Right ventricle myocardium inferior (tissue), 1 donor: ENCODE data around the gene FBH1. TPM values are rescaled to one million over a fixed set of nuclear protein-coding genes. Genes with fewer than 3 reads are reported as not detected.
"Not testable (repeated sequence)": the region's sequence is repeated elsewhere in the genome, so short reads cannot be mapped to it uniquely, and the experiment has no call there.

Source experiments
- ATAC-seq: fragments of 200-7000 bp; cut with Tn5 transposase; one replicate; pipeline ENCODE4 v1.9.1; 2020; ENCODE audit warnings: mild to moderate bottlenecking, moderate library complexity
- DNase-seq: peaks from one replicate; pipeline ENCODE4 v3.0.0; 2021; ENCODE audit errors: missing footprints
- intact Hi-C: fragments of 100-400 bp; cut with DNase I; formaldehyde crosslinking; loops from one replicate; pipeline ENCODE4 v1.11.0; 2022
- total RNA-seq: library from RNA; stranded (reverse); fragmentation: NEBNext Ultra II Directional; extraction: Animal tissue kit (Norgen Biotek cat#: 25700); gene quantifications from one replicate; pipeline ENCODE4 v1.2.1, GENCODE V29; 2021
- donor health status: DM: no; HTN: yes; CAD: no; lungs with severe emphysema.

The FBH1 gene
- total RNA-seq, 1 donor from 2014 or later: 78.1 TPM

GRCh38 chr10:5869156-5869555 is 20.9 kb upstream of the FBH1 start:
- ATAC-seq (no peak), DNase-seq (no peak)
- intact Hi-C loops: no loop called here

GRCh38 chr10:5871596-5871995 is 18.4 kb upstream of the FBH1 start:
- no peak for DNase-seq
- intact Hi-C loops: loop anchor here (5.0 kb wide), 1 partner anchor 429 kb away; no protein-coding TSS in a partner anchor
- ATAC-seq: no peak

DNA sequence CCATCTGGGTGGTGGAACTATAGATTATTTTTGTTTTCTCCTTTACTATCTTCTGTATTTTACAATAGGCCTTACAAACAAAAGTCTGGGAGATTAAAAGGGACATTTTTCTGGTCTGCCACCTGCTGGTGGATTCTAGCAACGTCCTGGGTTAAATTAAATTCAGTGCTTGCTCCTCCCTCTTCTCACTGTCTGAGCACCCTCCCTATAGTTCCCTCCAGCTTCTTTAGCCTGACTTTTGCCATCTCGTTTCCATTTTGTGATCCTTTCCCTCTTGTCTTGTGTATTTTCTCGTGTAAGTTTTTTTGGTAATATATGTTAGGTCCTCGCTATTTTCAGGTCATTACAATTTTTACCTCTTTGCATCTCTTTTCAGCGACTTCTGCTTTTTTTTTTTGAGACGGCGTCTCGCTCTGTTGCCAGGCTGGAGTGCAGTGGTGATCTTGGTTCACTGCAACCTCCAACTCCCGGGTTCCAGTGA is 16.5 kb upstream of the FBH1 start:
- DNase-seq (no peak), ATAC-seq (peak; percentile 74)
- intact Hi-C loops: loop anchor here (2.0 to 5.0 kb wide), 4 partner anchors 61 to 431 kb away; partner anchors contain the start of genes GDI2 and TASOR2

- DNase-seq (no peak), ATAC-seq (no peak)
- intact Hi-C loops: no loop called here
Measured at GRCh38 chr10:5876181-5876768, 13.8 kb upstream of the FBH1 start.

DNA sequence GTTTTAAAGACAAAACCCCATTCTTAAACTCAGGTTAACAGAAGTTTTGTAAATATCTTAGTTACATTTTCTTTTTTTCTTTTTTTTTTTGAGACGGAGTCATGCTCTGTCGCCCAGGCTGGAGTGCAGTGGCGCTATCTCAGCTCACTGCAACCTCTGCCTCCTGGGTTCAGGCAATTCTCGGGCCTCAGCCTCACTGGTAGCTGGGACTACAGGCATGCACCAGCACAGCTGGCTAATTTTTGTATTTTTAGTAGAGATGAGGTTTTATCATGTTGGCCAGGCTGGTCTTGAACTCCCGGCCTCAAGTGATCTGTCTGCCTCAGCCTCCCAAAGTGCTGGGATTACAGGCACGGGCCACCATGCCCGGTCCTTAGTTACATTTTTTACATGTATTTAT is 13.0 kb upstream of the FBH1 start:
- intact Hi-C loops, ATAC-seq, DNase-seq: not testable (repeated sequence)

- ATAC-seq: no peak
- intact Hi-C loops: no loop called here
- DNase-seq: no peak
Measured at GRCh38 chr10:5882961-5883360, 7.1 kb upstream of the FBH1 start.

DNA sequence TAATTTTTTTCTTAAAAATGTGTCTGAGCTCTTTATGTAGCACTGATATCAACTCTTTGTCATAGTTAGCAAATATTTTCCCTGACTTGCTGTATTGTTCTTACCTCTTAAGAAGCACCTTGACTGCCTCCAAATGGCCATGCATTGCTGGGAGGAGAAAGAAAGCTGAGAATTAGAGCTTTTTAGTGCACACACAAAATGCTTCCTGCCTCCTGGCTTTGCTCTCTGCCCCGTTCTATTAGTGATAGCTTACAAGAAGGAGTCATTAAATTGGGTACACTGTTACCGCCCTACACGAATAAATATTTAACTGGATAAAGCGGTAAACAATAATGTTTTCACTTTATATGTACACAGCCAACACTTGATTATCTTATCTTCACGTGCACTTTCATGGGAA is 4.4 kb upstream of the FBH1 start:
- intact Hi-C loops: loop anchor here (5.0 kb wide), 1 partner anchor 73 kb away; the partner anchor contains the start of gene GDI2
- no peak for DNase-seq
- ATAC-seq: no peak

DNA sequence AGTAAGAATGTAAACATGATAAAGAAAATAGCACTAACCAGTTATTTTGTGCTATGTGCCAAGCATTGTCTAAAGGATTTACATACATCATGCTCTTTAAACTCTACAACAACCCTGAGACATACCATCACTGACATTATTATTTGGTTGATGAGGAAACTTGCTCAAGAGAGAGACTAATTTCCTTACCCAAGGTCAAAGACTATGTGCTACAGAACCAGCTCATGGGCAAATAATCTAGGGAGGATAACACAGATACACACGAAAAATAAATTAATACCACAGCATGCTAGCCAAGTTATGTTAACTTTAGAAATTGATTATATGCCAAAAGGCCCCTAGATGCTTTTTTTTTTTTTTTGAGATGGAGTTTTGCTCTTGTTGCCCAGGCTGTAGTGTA is 3.0 kb upstream of the FBH1 start:
- no peak for DNase-seq
- no peak for ATAC-seq
- intact Hi-C loops: loop anchor here (5.0 kb wide), 1 partner anchor 75 kb away; the partner anchor contains the start of gene GDI2

DNA sequence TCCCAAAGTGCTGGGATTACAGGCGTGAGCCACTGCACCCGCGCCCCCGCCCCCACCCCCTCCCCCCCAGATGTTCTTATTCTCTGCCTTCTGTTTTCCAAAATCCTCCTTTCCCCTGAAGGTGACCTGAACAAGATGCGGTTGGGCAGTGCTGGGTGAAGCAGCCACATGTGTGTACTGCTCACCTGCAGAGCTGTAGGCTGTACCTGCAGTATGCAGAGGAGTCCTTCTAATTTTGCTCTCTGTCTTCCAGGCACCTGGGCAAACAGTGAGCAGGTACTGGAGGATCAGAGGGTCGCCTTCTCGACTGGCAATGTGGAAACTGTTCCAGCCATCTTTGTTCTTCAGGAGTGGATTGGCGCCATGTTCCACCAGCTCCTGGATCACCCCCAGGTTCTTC is 2.4 kb upstream of the FBH1 start:
- DNase-seq: no peak
- intact Hi-C loops: loop anchor here (5.0 kb wide), 1 partner anchor 75 kb away; the partner anchor contains the start of gene GDI2
- ATAC-seq: no peak

GRCh38 chr10:5888351-5888750 is 1.7 kb upstream of the FBH1 start:
- DNase-seq (no peak), ATAC-seq (no peak)
- intact Hi-C loops: loop anchor here (5.0 kb wide), 1 partner anchor 76 kb away; the partner anchor contains the start of gene GDI2

GRCh38 chr10:5888843-5889623 is 1.0 kb upstream of the FBH1 start:
- ATAC-seq (peak; percentile 10), DNase-seq (peak; percentile 80)
- intact Hi-C loops: loop anchor here (5.0 kb wide), 1 partner anchor 77 kb away; the partner anchor contains the start of gene GDI2

GRCh38 chr10:5890452-5890915 is 441 bp downstream of the FBH1 start:
- no peak for ATAC-seq
- no peak for DNase-seq
- intact Hi-C loops: loop anchor here (5.0 kb wide), 2 partner anchors 47 to 208 kb away; partner anchors contain the start of gene TASOR2

DNA sequence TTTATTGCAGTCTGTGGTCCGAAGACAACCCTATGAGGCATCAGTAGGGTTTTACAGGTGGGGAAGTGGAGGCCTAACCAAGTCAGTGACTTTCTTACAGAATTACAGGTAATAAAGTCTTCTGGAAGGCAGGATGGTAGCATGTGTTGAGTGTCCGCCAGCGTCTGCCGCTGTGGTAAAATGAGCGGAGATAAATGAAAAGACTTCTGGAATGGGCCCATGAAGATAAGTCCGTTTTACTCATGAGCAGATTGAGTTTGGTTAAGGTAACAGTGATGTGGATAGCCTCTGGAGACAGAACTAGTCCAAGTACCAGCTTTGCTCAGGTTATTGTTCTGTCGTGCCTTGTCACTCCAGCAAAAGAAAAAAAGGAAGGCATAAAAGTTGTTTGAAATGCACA is 966 bp downstream of the FBH1 start:
- intact Hi-C loops: loop anchor here (5.0 kb wide), 2 partner anchors 46 to 209 kb away; partner anchors contain the start of gene TASOR2
- DNase-seq (no peak), ATAC-seq (no peak)

DNA sequence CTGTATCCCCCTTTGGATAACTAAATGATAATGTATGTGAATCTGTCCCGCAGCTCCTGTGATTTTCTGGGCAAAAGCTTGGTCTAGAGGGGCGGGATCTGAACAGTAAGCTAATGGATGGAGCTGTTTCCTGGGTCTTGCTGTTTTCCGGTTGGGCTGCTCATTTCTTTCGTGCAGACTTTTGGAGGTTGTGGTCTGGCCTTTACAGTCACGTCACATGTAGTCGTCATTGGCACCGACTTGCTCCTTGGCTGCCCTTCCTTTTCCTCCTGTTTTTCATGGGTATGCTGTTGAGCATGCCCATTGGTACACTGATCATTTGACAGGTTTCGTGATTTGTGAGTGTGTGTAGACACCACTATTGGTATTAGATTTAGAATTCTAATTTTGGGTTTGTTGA is 2.0 kb downstream of the FBH1 start:
- DNase-seq: no peak
- intact Hi-C loops: loop anchor here (2.0 to 5.0 kb wide), 3 partner anchors 45 to 210 kb away; partner anchors contain the start of genes RBM17 and TASOR2
- ATAC-seq: no peak

DNA sequence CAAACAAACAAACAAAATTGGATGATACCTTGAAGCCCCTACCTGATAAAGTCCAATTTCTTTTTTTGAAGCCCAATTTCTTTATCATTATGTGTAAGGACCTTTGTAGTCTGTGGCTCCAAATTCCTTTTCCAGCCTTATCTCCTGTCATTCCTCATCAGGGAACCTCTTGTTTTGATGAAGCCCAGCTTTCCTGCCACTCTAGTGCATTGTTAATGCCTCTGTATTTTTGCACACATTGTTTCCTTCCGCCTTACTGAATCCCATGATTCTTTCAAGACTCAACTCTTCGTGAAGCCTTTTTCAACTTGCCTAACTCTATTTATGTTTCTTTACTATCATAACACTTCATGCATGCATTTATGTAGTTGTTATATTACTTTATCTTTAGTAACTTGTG is 3.3 kb downstream of the FBH1 start:
- no peak for ATAC-seq
- DNase-seq: no peak
- intact Hi-C loops: loop anchor here (2.0 to 5.0 kb wide), 3 partner anchors 44 to 211 kb away; partner anchors contain the start of genes RBM17 and TASOR2

GRCh38 chr10:5894403-5894802 is 4.4 kb downstream of the FBH1 start:
- DNase-seq: no peak
- no peak for ATAC-seq
- intact Hi-C loops: loop anchor here (5.0 kb wide), 2 partner anchors 43 to 212 kb away; partner anchors contain the start of gene TASOR2

- DNase-seq (no peak), ATAC-seq (peak; percentile 67)
- intact Hi-C loops: loop anchor here (5.0 kb wide), 2 partner anchors 42 to 213 kb away; partner anchors contain the start of gene TASOR2
Measured at GRCh38 chr10:5894873-5895272, 4.8 kb downstream of the FBH1 start.

DNA sequence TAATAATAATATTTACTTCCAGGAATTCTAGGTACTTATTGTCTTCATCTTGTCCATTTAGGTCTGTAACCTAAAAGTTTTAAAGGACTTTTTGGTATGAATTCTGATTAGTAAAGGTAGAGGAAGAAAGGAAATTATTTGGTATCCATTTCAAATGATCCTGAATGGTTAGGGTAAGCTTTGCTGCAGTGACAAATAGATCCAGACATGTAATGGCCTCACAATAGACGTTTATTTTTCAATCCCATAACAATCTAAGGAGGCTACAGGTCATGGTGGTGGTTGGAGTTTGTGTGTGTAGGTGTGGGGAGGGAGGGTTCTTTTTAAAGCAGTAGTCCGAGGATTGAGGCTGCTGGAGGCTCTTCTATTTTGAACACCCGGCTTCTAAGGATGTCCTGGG is 5.3 kb downstream of the FBH1 start:
- ATAC-seq: no peak
- DNase-seq: no peak
- intact Hi-C loops: no loop called here

- DNase-seq: no peak
- intact Hi-C loops: no loop called here
- ATAC-seq: no peak
Measured at GRCh38 chr10:5895804-5896203, 5.8 kb downstream of the FBH1 start.
